GM12878 (cell line): ENCODE measurements around the gene NCKIPSD. TPM values are rescaled to one million over a fixed set of nuclear protein-coding genes. Genes with fewer than 3 reads are reported as not detected.

Experiments used
- ATF3 ChIP-seq: IDR thresholded peaks from 2 replicates; pipeline ENCODE4 v1.6.1; 2011; ENCODE audit warnings: low read depth, mild to moderate bottlenecking, low read length, moderate library complexity, borderline replicate concordance; ENCODE audit errors: extremely low read depth
- BCL3 ChIP-seq: IDR thresholded peaks from 2 replicates; pipeline ENCODE4 v1.6.1; 2011; ENCODE audit warnings: borderline replicate concordance, low read depth, mild to moderate bottlenecking, moderate library complexity, low read length; ENCODE audit not compliant: insufficient read depth, poor library complexity, severe bottlenecking
- BCLAF1 ChIP-seq: fragments of 450-650 bp; IDR thresholded peaks from 2 replicates; pipeline ENCODE4 v1.6.1; 2017; ENCODE audit warnings: antibody characterized with exemption, mild to moderate bottlenecking, moderate library complexity
- CBFB ChIP-seq: IDR thresholded peaks from 2 replicates; pipeline ENCODE4 v1.6.1; 2016; ENCODE audit warnings: antibody characterized with exemption, low read depth
- E2F8 ChIP-seq: fragments of 450-650 bp; IDR thresholded peaks from 2 replicates; pipeline ENCODE4 v1.6.1; 2018; ENCODE audit warnings: mild to moderate bottlenecking, low read depth, moderate library complexity; ENCODE audit not compliant: partially characterized antibody
- EGR1 ChIP-seq, 2 experiments: IDR thresholded peaks; 1 replicate in 1 of 2; 2 replicates in 1 of 2; pipeline ENCODE4 v1.6.1; 2011 to 2012; ENCODE audit warnings: low read depth in 2 of 2, low read length in 2 of 2, borderline replicate concordance in 1 of 2, mild to moderate bottlenecking in 1 of 2, moderate library complexity in 1 of 2
- FOS ChIP-seq: IDR thresholded peaks from 3 replicates; pipeline ENCODE4 v1.6.1; 2011; ENCODE audit warnings: borderline replicate concordance; ENCODE audit not compliant: insufficient read length; ENCODE audit errors: extremely low read depth
- FOXK2 ChIP-seq: fragments of 450-650 bp; IDR thresholded peaks from 2 replicates; pipeline ENCODE4 v1.6.1; 2017; ENCODE audit warnings: mild to moderate bottlenecking, moderate library complexity
- FOXM1 ChIP-seq: IDR thresholded peaks from 2 replicates; pipeline ENCODE4 v1.6.1; 2012; ENCODE audit warnings: low read depth, mild to moderate bottlenecking, inconsistent platforms, low read length, moderate library complexity
- HDGF ChIP-seq: fragments of 450-650 bp; IDR thresholded peaks from 2 replicates; pipeline ENCODE4 v1.6.1; 2016; ENCODE audit warnings: antibody characterized with exemption
- IKZF2 ChIP-seq, 2 experiments: fragments of 450-650 bp; IDR thresholded peaks; 2 replicates each; pipeline ENCODE4 v1.6.1; 2017; ENCODE audit warnings: mild to moderate bottlenecking in 2 of 2, moderate library complexity in 2 of 2
- IRF5 ChIP-seq: fragments of 450-650 bp; IDR thresholded peaks from 2 replicates; pipeline ENCODE4 v1.6.1; 2017; ENCODE audit warnings: borderline replicate concordance
- JUND ChIP-seq: IDR thresholded peaks from 2 replicates; pipeline ENCODE4 v1.6.1; 2012; ENCODE audit warnings: low read depth, mild to moderate bottlenecking, low read length, improper control_type of control experiment, moderate library complexity
- NR2C1 ChIP-seq: fragments of 450-650 bp; IDR thresholded peaks from 2 replicates; pipeline ENCODE4 v1.6.1; 2017; ENCODE audit warnings: antibody characterized with exemption, mild to moderate bottlenecking, moderate library complexity
- RFX5 ChIP-seq: IDR thresholded peaks from 2 replicates; pipeline ENCODE4 v1.6.1; 2011; ENCODE audit warnings: low read depth, low read length, improper control_type of control experiment
- RUNX3 ChIP-seq: IDR thresholded peaks from 2 replicates; pipeline ENCODE4 v1.6.1; 2012; ENCODE audit warnings: low read length, inconsistent platforms
- SIX5 ChIP-seq: IDR thresholded peaks from 2 replicates; pipeline ENCODE4 v1.6.1; 2011; ENCODE audit warnings: mild to moderate bottlenecking, low read depth, low read length, moderate library complexity; ENCODE audit not compliant: severe bottlenecking
- STAT3 ChIP-seq: IDR thresholded peaks from 2 replicates; pipeline ENCODE4 v1.6.1; 2011; ENCODE audit warnings: low read depth, low read length, improper control_type of control experiment
- ZNF207 ChIP-seq: fragments of 450-650 bp; IDR thresholded peaks from 2 replicates; pipeline ENCODE4 v1.6.1; 2014; ENCODE audit warnings: antibody characterized with exemption, mild to moderate bottlenecking, borderline replicate concordance
- polyA plus RNA-seq, 11 experiments: library from polyadenylated mRNA; depleted of rRNA in 4 of 11; unstranded in 6 of 11; stranded (reverse) in 5 of 11; fragments of >200 nt; fragmentation: Nextera tagmentation in 4 of 11; fragmentation: Illumina TruSeq in 1 of 11; extraction: Ambion mirVana in 4 of 11; extraction: Trizol in 1 of 11; gene quantifications; 1 replicate in 1 of 11; 2 replicates in 10 of 11; pipeline versions ENCODE4 v1.2.1 to v1.2.3, GENCODE V29; 2011 to 2016; ENCODE audit warnings: inconsistent platforms in 2 of 11, missing spikeins in 2 of 11, low read depth in 1 of 11
- total RNA-seq, 4 experiments: library from RNA; depleted of rRNA in 3 of 4; stranded (reverse); fragments of >200 nt in 3 of 4; fragmentation: Illumina TruSeq in 1 of 4; extraction: Trizol in 1 of 4; gene quantifications; 2 replicates each; pipeline versions ENCODE4 v1.2.1 to v1.2.3, GENCODE V29; 2013 to 2021

Gene NCKIPSD
- total and polyA plus RNA-seq, 10 of the 15 experiments (the other 5 are each of a cell fraction or from before 2014, with no cell fraction given): 0.93 to 31.6 (median 15.2) TPM

- TF ChIP-seq IRF5: no peak
- no peak for TF ChIP-seq FOXM1
- TF ChIP-seq FOXK2: 0 out of 2 replicates have a peak, but pooled peaks have one; percentile 13
- no peak for TF ChIP-seq ZNF207
- no peak for TF ChIP-seq BCLAF1
- TF ChIP-seq E2F8: no peak
- TF ChIP-seq JUND: no peak
- TF ChIP-seq STAT3: no peak
- no peak for TF ChIP-seq BCL3
- peak; percentile 40 for TF ChIP-seq FOS
- no peak for TF ChIP-seq IKZF2 (IDR thresholded peaks at IDR 0.05)
- peak; percentile 98 for TF ChIP-seq RFX5
- peak; percentile 72; the same call in 1 of the 2 replicates for TF ChIP-seq CBFB
- no peak for TF ChIP-seq EGR1 (IDR thresholded peaks at IDR 0.05; ENCODE audit: borderline replicate concordance in 1 of 2, low read depth in 2 of 2, low read length in 2 of 2)
- TF ChIP-seq ATF3: no peak
- TF ChIP-seq HDGF: peak; percentile 64; the same call in 1 of the 2 replicates
- TF ChIP-seq RUNX3: no peak
- 0 out of 2 replicates have a peak, but pooled peaks have one; percentile 34 for TF ChIP-seq NR2C1
- TF ChIP-seq SIX5: no peak
Measured at GRCh38 chr3:48716982-48717746, 31.4 kb upstream of the NCKIPSD start, which contains the start of gene IP6K2 (continued).
